ENCODE measurements around the gene KIRREL3. TPM values are rescaled to one million over a fixed set of nuclear protein-coding genes. Genes with fewer than 3 reads are reported as not detected.
A peak's percentile ranks its signal among the peaks of the same experiment; 100 is the strongest.

The KIRREL3 gene
- total and polyA plus RNA-seq, 2 of the 8 experiments (the other 6 are each of a cell fraction or from before 2014, with no cell fraction given): 0.29 to 0.32 TPM

GRCh38 chr11:126978911-126979310, 21.7 kb downstream of the KIRREL3 start:
- no peak overlapping the region for H2BK5ac ChIP-seq (ENCODE audit: low read depth, low read length)
- ChIA-PET CTCF (ENCODE audit: partially characterized antibody) (interaction anchor here (0.7 to 6.0 kb wide), 9 partner anchors 9 to 372 kb away, joined by 3 to 44 read pairs (median 4); no protein-coding TSS in a partner anchor), POLR2A (ENCODE audit: partially characterized antibody) (no interaction called here)
- no peak overlapping the region for H3K23ac ChIP-seq (ENCODE audit: insufficient read length)
- peak overlapping the region in 1 of 2 experiments; percentile 7; a peak in 1 of 4 replicates for H3K4me2 ChIP-seq (ENCODE audit: insufficient read depth in 1 of 2, low read depth in 2 of 2, low read length in 2 of 2)
- peaks cover 0 to 3% of the 10 kb centered on the region in 2 experiments; a peak in 1 of 4 replicates for H3K9me3 ChIP-seq (ENCODE audit: insufficient read depth in 2 of 2, low read depth in 1 of 2, low read length in 1 of 2)
- H3K79me2 ChIP-seq (ENCODE audit: control insufficient read depth in 1 of 2, insufficient read depth in 2 of 2, low read length in 2 of 2): no peaks in the 10 kb centered on the region
- WGBS, 2 experiments (ENCODE audit: extremely low coverage in 1 of 2, insufficient coverage in 1 of 2, insufficient read length in 1 of 2, insufficient replicate concordance in 2 of 2, low coverage in 1 of 2, low lambda C conversion rate in 2 of 2, missing lambda C conversion rate in 1 of 2): 97% methylated on average over 5 of the region's 5 CpGs; no CpG with 5 or more reads in 1 of the 2 experiments
- H4K20me1 ChIP-seq (replicated peaks in 1 of 2; ENCODE audit: control insufficient read depth in 1 of 2, insufficient read depth in 2 of 2, low read length in 2 of 2): no peaks in the 10 kb centered on the region
- FAIRE-seq (no peak), DNase-seq (ENCODE audit: low read depth in 1 of 2, low spot score in 2 of 2) (no peak)
- H4K91ac ChIP-seq (replicated peaks; ENCODE audit: insufficient read length, low read length): no peak overlapping the region
- no peaks in the 10 kb centered on the region for H3K27me3 ChIP-seq (replicated peaks in 1 of 4; ENCODE audit: control insufficient read depth in 3 of 4, extremely low read depth in 1 of 4, insufficient read depth in 3 of 4, low read length in 3 of 4)
- H3K9ac ChIP-seq (replicated peaks in 1 of 4; ENCODE audit: extremely low read depth in 1 of 4, low read depth in 3 of 4, low read length in 3 of 4): no peak overlapping the region
- no peak overlapping the region for H2AFZ ChIP-seq (ENCODE audit: low read length)
- H2BK12ac ChIP-seq (ENCODE audit: low read depth, low read length): 0 out of 2 replicates have a peak overlapping the region, but pooled peaks have one; percentile 70
- H3K27ac ChIP-seq (ENCODE audit: low read depth, low read length): no peak overlapping the region; the same call in 1 of the 2 replicates
- no peak overlapping the region for H3K4ac ChIP-seq (replicated peaks; ENCODE audit: insufficient read length, low read depth, low read length)
- H3K56ac ChIP-seq (replicated peaks; ENCODE audit: insufficient read length, low read depth, low read length): no peak overlapping the region
- no peak overlapping the region for H3K14ac ChIP-seq (ENCODE audit: insufficient read length)
- H3K4me3 ChIP-seq (ENCODE audit: extremely low read depth in 1 of 4, insufficient read depth in 2 of 4, low read depth in 3 of 4, low read length in 4 of 4): no peak overlapping the region; a peak in 1 of 8 replicates
- H3K23me2 ChIP-seq (ENCODE audit: low read depth, low read length): no peaks in the 10 kb centered on the region
- H2BK15ac ChIP-seq (ENCODE audit: low read length): no peak overlapping the region
- H4K8ac ChIP-seq (ENCODE audit: extremely low read depth, insufficient read depth, low read length): no peak overlapping the region
- no peak overlapping the region for H4K5ac ChIP-seq (ENCODE audit: insufficient read length, low read depth, low read length)
- peaks cover 5 to 14% (median 9%) of the 10 kb centered on the region in 4 experiments for H3K4me1 ChIP-seq (replicated peaks in 1 of 4; ENCODE audit: control insufficient read depth in 3 of 4, insufficient read depth in 4 of 4, low read length in 3 of 4)
- H3K79me1 ChIP-seq (ENCODE audit: low read depth, low read length): no peaks in the 10 kb centered on the region
- H3K36me3 ChIP-seq (ENCODE audit: control insufficient read depth in 2 of 4, insufficient read depth in 4 of 4, low read length in 3 of 4): no peaks in the 10 kb centered on the region
- H3K18ac ChIP-seq (ENCODE audit: extremely low read depth, low read length): 0 out of 2 replicates have a peak overlapping the region, but pooled peaks have one; percentile 56
- H2BK120ac ChIP-seq (replicated peaks; ENCODE audit: low read depth, low read length): no peak overlapping the region
- no peak overlapping the region for H2BK20ac ChIP-seq (ENCODE audit: low read length)
- no peak overlapping the region for H2AK5ac ChIP-seq (ENCODE audit: low read depth, low read length)
- TF ChIP-seq TBP (IDR thresholded peaks at IDR 0.05; ENCODE audit: low read depth, low read length): no peak
- TF ChIP-seq GTF2F1 (IDR thresholded peaks at IDR 0.05; ENCODE audit: borderline replicate concordance, low read depth, low read length): no peak
- no peak for TF ChIP-seq CTCF (IDR thresholded peaks at IDR 0.05; ENCODE audit: control extremely low read depth in 1 of 3, insufficient read depth in 1 of 3, low read depth in 1 of 3, low read length in 3 of 3)
- TF ChIP-seq SP2 (IDR thresholded peaks at IDR 0.05; ENCODE audit: low read length): no peak
- TF ChIP-seq BACH1 (IDR thresholded peaks at IDR 0.05; ENCODE audit: low read length): no peak
- no peak for TF ChIP-seq SIX5 (IDR thresholded peaks at IDR 0.05; ENCODE audit: low read depth, low read length)
- no peak for TF ChIP-seq RBBP5 (IDR thresholded peaks at IDR 0.05; ENCODE audit: borderline replicate concordance, low read depth, low read length)
- TF ChIP-seq CBX8 (IDR thresholded peaks at IDR 0.05; ENCODE audit: borderline replicate concordance, low read depth, low read length): no peak
- no peak for TF ChIP-seq TCF12 (IDR thresholded peaks at IDR 0.05; ENCODE audit: low read depth, low read length)
- no peak for TF ChIP-seq ASH2L (IDR thresholded peaks at IDR 0.05; ENCODE audit: low read length)
- TF ChIP-seq RNF2 (IDR thresholded peaks at IDR 0.05; ENCODE audit: borderline replicate concordance, low read depth, low read length, missing control alignments, poor library complexity, severe bottlenecking): no peak
- no peak for TF ChIP-seq ZNF274 (IDR thresholded peaks at IDR 0.05; ENCODE audit: borderline replicate concordance, extremely low read depth, low read length)

Data from H1 (cell line).